Measurements from ENCODE around the gene PXN.

Gene PXN

DNA sequence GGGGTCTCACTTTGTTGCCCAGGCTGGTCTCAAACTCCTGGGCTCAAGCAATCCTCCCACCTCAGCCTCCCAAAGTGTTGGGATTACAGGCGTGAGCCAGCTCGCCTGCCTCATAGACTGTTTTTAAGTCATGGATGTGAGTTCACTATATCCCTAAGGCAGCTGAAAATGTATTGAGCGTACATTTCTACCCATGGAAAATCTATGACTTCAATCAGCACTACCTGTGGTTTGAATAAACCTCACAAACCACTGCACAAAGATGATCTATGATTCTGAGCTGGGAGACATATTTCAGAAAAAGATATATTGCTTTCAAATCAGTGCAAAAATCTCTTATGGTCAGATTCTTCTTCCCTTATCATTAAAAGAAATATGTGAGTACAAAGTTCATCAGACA lies 93.5 kb downstream of the PXN start:
- no peak for DNase-seq (ENCODE audit: low spot score)

DNA sequence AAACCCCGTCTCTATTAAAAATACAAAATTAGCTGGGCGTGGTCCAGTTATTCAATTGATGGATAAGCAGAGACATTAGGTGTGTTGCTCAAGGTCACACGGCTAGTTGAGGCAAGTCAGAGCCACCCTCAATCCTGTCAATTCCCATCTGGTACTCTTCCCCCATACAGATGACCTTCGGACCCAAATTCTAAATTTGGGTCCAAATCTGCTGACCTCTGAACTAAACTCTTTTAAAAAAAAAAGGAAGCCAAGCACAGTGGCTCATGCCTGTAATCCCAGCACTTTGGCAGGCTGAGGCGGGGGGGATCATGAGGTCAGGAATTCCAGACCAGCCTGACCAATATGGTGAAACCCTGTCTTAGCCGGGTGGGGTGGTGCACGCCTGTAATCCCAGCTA lies 94.9 kb downstream of the PXN start:
- no peak for DNase-seq (ENCODE audit: low spot score)

DNA sequence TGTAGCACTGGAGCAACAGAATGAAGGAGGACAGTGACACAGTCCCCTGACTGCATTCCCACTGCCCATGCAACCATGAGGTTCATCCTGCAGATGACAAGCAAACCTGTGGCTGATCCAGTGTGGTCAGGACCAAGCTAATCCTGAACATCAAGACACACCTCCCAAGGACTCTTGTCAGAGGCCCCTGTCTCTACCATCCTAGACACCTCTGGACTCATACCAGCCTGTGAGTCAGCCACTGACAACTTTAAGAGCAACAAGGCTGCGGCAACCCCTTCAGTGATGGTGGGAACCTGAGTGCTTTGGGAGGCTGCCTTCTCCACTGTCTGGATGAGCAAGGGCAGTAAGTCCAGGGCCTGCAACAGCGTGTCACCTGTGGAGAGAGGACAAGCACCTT lies 95.6 kb downstream of the PXN start:
- DNase-seq (ENCODE audit: low spot score) = no peak

DNA sequence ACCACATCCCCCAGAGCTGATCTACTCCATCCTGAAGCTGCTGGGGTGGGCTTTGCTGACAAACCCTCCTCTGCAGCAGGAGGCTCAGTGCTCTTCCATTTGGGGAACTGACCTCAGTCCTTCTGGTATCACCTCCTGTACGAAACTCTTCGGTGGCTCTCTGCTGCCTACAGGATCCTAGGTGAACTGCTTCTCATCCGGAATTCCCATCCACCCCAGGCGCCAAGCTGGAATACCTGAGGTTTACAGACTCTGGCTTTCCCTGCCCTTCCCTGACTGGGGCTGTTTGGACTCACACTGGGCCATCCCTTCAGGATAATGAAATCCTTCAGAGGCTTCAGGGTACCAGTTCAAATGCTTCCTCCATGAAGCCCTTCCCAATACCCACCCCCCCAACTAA lies 97.2 kb downstream of the PXN start:
- DNase-seq (ENCODE audit: low spot score) = no peak

DNA sequence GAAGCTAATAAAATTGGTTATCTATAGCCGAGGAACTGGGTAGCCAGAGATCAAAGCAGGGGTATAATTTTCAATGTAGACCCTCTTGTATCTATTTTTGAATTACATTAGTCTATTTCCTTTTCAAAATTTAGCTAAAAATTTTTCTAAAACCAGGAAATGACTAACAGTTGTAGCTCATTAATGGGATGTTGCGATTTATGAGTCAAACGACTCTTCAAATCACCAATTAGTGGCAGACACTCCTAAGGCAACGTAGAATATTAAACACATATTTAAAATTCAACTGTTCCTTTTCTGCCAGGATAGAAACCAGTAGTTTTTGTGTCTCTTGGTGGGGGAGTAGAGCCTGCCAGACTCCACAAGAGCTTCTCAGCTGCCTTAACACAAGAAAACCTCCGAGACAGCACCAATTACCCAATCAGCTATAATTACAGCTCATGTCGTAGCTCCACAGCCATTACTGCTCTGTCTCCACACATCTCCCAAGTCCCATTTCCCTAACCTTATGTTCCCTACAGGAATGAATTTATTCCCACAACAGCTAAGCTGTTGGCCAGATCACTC lies 97.9 kb downstream of the PXN start:
- no peak for DNase-seq (ENCODE audit: low spot score)

DNA sequence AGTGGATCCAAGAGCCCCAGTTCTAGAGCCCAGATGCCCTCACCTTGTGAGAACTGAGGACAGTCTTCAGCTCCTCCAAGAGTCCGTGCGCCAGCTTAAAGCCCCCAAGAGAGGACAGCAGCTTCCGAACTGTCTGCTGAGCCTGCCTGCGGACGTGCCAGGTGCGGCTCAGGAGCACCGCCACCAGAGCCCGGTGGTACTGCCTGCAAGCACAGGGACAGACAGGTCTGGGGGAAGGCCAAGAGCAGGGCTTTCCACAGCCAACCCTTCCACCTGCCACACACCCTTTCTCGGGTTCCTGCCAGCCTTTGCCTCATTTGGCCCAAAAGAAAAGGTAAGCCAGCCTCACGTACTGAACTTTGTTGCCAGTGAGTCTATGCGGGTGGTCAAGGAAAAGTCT lies 101.2 kb downstream of the PXN start:
- no peak for DNase-seq (ENCODE audit: low spot score)

DNA sequence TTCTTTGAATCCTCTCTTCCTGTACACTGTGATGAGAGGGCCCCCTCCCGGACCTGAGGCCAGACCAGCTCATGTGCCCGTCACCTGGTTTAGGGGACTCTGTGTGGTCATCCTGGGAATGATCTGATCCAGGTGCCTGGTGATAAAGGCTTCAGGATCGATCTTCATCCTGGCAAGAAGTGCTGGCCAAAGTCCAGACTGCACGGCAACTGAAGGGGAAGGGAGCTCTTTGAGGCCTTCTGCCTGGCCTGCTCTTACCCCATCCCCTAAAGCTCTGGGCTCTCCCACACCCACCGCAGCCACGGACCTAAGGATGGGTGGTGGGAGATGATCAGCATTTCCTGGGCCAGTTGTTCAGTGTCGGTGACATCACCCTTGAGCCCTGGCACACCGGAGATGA lies 102.8 kb downstream of the PXN start:
- no peak for DNase-seq (ENCODE audit: low spot score)

DNA sequence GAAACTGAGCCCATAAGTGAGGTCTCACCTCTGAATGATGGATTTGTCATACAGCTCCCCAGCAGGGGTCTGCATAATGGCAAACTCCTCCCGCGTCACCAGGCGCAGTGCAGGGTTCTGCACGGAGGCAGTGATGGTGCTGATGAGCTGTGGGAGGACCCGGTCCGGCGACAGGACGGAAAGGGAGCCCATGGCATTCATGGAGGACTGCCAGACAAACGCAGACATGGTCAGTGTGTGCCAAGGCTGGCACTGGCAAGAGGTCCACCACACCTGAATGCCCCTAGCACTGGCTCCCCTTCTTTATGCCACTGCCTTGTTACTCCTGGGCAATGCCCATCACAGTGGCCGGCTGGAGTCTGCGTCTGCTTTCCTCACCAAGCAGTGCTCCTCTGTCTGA lies 103.7 kb downstream of the PXN start:
- DNase-seq (ENCODE audit: low spot score) = no peak

Measured in GM03348 (cell line).